Measurements from ENCODE around the gene SLC23A2.

DNA sequence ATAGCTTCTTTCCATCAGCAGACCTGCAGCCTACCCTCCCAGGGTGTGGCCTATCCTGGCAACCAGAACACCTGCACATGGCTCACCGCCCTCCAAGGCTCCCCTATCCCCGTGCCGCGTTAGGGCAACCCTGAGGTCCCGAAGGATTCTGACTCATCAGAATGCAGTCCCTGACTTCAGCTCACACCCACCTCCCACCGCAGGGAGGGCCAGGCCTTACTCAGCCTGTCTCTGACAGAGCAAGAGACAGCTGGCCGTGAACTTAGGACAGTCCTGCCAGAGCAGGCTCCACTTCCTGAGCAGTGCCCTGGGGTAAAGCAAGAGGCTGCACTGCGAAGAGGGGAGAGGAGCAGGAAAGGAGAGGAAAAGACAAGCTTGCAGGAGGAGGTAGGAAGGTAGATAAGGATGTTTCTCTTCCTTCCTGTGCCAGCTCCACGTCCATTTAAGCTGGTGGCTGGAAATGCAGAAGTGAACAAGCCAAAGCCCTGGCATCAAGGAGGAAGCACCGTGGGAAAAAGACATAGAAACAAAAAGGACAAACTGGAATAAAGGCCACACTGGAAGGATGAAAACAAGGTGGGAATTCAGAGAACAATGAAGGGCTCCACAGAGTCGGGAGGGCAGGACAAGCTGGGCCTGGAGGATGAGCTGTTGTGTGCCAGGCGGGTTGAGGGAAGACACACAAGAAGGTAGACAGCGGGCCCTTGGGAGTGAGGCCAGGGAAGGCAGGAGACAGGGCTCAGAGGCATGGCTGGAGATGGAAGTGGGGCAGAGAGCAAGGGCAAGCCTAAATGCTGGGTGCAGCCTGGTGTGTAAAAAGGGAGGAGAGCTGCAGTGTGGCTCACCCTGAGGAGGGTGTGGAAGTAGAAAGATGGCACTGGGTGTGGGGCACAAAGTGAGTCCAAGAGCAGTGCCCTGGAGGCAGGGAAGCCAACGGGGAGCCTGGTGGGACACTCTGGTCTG, 102.7 kb downstream of the SLC23A2 start:
- TF ChIP-seq POLR2A (IDR thresholded peaks at IDR 0.05) = no peak
- TF ChIP-seq, protein P1, sequence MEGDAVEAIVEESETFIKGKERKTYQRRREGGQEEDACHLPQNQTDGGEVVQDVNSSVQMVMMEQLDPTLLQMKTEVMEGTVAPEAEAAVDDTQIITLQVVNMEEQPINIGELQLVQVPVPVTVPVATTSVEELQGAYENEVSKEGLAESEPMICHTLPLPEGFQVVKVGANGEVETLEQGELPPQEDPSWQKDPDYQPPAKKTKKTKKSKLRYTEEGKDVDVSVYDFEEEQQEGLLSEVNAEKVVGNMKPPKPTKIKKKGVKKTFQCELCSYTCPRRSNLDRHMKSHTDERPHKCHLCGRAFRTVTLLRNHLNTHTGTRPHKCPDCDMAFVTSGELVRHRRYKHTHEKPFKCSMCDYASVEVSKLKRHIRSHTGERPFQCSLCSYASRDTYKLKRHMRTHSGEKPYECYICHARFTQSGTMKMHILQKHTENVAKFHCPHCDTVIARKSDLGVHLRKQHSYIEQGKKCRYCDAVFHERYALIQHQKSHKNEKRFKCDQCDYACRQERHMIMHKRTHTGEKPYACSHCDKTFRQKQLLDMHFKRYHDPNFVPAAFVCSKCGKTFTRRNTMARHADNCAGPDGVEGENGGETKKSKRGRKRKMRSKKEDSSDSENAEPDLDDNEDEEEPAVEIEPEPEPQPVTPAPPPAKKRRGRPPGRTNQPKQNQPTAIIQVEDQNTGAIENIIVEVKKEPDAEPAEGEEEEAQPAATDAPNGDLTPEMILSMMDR (IDR thresholded peaks at IDR 0.05) = no peak
